ENCODE results near the gene CBR3. TPM values are rescaled to one million over a fixed set of nuclear protein-coding genes. Genes with fewer than 3 reads are reported as not detected.

CBR3 gene
- total and polyA plus RNA-seq, 2 of the 4 experiments (the other 2 are of a cell fraction): 13.4 to 15.4 TPM

- 100% methylated on average over 4 of the region's 6 CpGs; no CpG with 5 or more reads in 1 of the 2 experiments for WGBS, 2 experiments (ENCODE audit: extremely low coverage in 2 of 2, insufficient read length in 1 of 2)
- H3K4me1 ChIP-seq (ENCODE audit: control insufficient read depth, insufficient read depth, low read length): peaks cover 11% of the 10 kb centered on the region
Measured at GRCh38 chr21:36170823-36171222, 35.9 kb downstream of the CBR3 start.

More at GRCh38 chr21:36170823-36171222, 35.9 kb downstream of the CBR3 start:
- no peak for ATAC-seq (ENCODE audit: low read depth)
- H2BK15ac ChIP-seq (ENCODE audit: low read depth, low read length): no peak overlapping the region
- peaks cover 26% of the 10 kb centered on the region for H3K9me1 ChIP-seq (ENCODE audit: insufficient read depth, low read length)
- peaks cover 8% of the 10 kb centered on the region for H3K36me3 ChIP-seq (ENCODE audit: control insufficient read depth, insufficient read depth, low read length)
- POLR2A ChIA-PET (ENCODE audit: unreplicated experiment): no interaction called here
- no peak for TF ChIP-seq ELK1 (IDR thresholded peaks at IDR 0.05; ENCODE audit: borderline replicate concordance, low read depth, low read length)
- TF ChIP-seq SMC3 (IDR thresholded peaks at IDR 0.05; ENCODE audit: low read depth, low read length): no peak
- no peak for TF ChIP-seq CEBPB (IDR thresholded peaks at IDR 0.05; ENCODE audit: low read depth, low read length)
- no peak for TF ChIP-seq POLR2A (IDR thresholded peaks at IDR 0.05; ENCODE audit: low read depth, low read length)
- TF ChIP-seq RCOR1 (IDR thresholded peaks at IDR 0.05; ENCODE audit: insufficient replicate concordance, low read length): no peak
- TF ChIP-seq NFE2L2 (IDR thresholded peaks at IDR 0.05; ENCODE audit: low read depth, low read length): no peak
- TF ChIP-seq BHLHE40 (IDR thresholded peaks at IDR 0.05; ENCODE audit: low read depth, low read length): no peak
- no peak for TF ChIP-seq CTCF (conservative IDR thresholded peaks at IDR 0.05; ENCODE audit: low read depth, low read length)
- no peak for TF ChIP-seq RFX5 (IDR thresholded peaks at IDR 0.05; ENCODE audit: low read depth, low read length)
- no peak for TF ChIP-seq MXI1 (IDR thresholded peaks at IDR 0.05; ENCODE audit: borderline replicate concordance, low read depth, low read length)
- no peak for TF ChIP-seq CHD1 (IDR thresholded peaks at IDR 0.05; ENCODE audit: low read depth, low read length)
- TF ChIP-seq FOS (IDR thresholded peaks at IDR 0.05; ENCODE audit: low read depth, low read length): no peak
- H3K27ac ChIP-seq (ENCODE audit: insufficient read depth, low read length): no peak overlapping the region
- H2BK120ac ChIP-seq (ENCODE audit: low read depth, low read length): no peak overlapping the region
- no peaks in the 10 kb centered on the region for H3K27me3 ChIP-seq (ENCODE audit: control insufficient read depth, insufficient read depth, low read length)
- H4K20me1 ChIP-seq (ENCODE audit: insufficient read depth, low read length): peaks cover 9% of the 10 kb centered on the region
- no peak overlapping the region for H3K18ac ChIP-seq (ENCODE audit: low read depth, low read length)
- no peak overlapping the region for H4K8ac ChIP-seq (ENCODE audit: low read depth in 2 of 2, low read length in 2 of 2)
- H3K4me2 ChIP-seq (ENCODE audit: low read depth, low read length): no peak overlapping the region
- no peak for DNase-seq
- CTCF ChIA-PET: no interaction called here
- intact Hi-C loops (cut with micrococcal nuclease): no loop called here
- H2AFZ ChIP-seq (replicated peaks; ENCODE audit: low read length, poor library complexity): no peak overlapping the region
- H3K56ac ChIP-seq (ENCODE audit: extremely low read depth, insufficient read depth, low read length): no peak overlapping the region
- in situ Hi-C loops (cut with MboI; ENCODE audit: low sequenced_read_pairs): no loop called here
- no peak overlapping the region for H3K23ac ChIP-seq (ENCODE audit: low read depth, low read length)
- 0 out of 2 replicates have a peak overlapping the region, but pooled peaks have one; percentile 1 for H2AK5ac ChIP-seq (ENCODE audit: low read depth, low read length)
- no peak overlapping the region for H4K91ac ChIP-seq (ENCODE audit: insufficient read depth, low read depth, low read length)
- peaks cover 0 to 46% of the 10 kb centered on the region in 2 experiments; a peak in 3 of 4 replicates for H3K79me1 ChIP-seq (ENCODE audit: low read depth in 1 of 2, low read length in 2 of 2)
- H3K9ac ChIP-seq (ENCODE audit: low read depth, low read length): no peak overlapping the region
- dilution Hi-C loops (cut with HindIII; ENCODE audit: low sequenced_read_pairs, unreplicated experiment): no loop called here
- no peak overlapping the region for H2AK9ac ChIP-seq (replicated peaks; ENCODE audit: low read depth, low read length, poor library complexity)
- no peak overlapping the region for H2BK20ac ChIP-seq (ENCODE audit: low read depth, low read length)
- H3K9me3 ChIP-seq (ENCODE audit: control insufficient read depth, insufficient read depth, low read length): no peaks in the 10 kb centered on the region
- no peak overlapping the region for H3K4me3 ChIP-seq (ENCODE audit: insufficient read depth, low read depth, low read length)
- BruUV-seq (replicated peaks): no TSS peak
- H4K5ac ChIP-seq (ENCODE audit: low read depth, low read length): no peak overlapping the region
- no peak overlapping the region for H2BK5ac ChIP-seq (ENCODE audit: low read depth, low read length, poor library complexity, severe bottlenecking)
- H3K14ac ChIP-seq (replicated peaks; ENCODE audit: low read depth, low read length): no peak overlapping the region
- no peak overlapping the region for H3K4ac ChIP-seq (ENCODE audit: low read depth, low read length)
